Superior temporal gyrus (tissue), 1 donor: ENCODE results near the gene RAD18.

ENCODE experiments used
- DNase-seq: peaks from one replicate; pipeline ENCODE4 v3.0.0-alpha.2; 2016; ENCODE audit errors: extremely low spot score

The RAD18 gene

DNA sequence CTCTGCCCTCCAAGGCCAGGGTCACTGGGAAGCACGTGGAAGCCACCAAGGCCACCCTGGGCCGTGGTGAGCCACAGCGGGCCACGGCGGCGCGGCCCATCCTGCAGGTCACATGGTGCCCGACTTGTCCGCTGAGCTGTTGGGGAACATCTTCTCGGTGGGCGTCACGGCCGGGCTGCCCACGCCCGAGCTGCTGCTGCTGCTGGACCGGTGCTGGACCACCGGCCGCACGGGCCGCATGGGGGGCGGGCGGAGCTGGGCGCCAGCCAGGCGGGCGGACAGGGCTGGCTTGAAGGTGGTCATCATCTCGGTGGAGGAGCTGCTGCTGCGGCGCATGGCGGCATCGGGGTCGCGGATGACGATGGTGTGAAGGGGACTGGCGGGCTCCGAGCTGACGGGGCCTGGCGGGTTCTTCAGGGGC lies 22.1 kb upstream of the RAD18 start:
- DNase-seq, result no peak

DNA sequence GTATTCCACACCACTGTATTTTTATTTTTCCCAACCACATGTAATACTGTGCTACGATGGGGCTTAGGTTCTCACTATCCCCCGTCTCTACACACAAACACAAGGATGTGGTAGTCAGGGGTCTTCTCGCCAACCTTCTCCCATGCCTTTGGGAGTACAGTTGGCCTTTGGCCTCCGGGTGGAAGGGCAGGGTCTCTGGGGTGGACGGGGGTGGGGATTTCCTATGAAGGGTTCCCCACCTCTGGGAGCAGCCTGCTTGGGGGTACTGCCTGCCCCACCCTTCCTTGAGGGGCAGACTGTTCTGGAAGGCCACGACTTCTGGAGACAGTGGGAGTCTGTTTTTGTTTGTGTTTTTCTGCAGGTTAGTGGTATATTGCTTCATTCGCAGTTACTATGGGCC lies 21.3 kb upstream of the RAD18 start:
- DNase-seq, result no peak

DNA sequence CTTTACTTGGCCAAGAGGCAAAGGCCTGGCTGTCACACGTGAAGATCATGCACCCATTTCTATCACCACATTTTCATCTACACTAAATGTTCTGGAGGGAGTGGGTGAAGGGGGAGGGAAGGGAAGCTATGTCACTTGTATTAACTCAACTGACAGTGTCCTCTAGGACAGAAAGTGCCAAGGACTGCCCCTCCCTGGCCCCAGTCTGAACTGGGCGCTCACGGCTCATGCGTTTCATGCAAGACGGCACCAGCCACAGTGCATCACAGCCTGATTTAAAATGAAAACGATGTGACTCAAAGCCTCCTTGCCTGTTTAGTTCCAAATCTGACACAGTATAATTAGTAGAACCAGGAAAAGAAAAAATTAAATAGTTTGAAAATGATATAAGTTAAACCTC lies 20.8 kb upstream of the RAD18 start:
- no peak for DNase-seq

DNA sequence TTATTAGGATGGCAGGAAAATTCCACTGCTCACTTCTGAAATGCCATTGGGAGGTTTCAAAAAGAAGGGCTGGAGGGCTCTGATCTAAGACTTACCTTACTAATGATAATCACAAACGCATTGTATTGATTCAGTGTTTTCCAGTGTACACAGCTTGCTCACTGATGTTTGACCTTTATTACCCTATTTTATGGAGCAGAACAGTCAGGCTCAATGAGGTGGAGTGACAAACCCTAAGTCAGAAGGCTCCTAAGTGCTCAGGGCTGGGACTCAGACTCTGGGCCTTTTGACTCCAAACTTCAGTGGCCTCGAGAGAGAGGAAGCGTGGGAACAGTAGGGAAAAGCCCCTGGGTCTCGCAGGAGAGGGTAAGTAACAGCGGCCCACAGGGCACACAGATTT lies 20.3 kb upstream of the RAD18 start:
- DNase-seq, result no peak

DNA sequence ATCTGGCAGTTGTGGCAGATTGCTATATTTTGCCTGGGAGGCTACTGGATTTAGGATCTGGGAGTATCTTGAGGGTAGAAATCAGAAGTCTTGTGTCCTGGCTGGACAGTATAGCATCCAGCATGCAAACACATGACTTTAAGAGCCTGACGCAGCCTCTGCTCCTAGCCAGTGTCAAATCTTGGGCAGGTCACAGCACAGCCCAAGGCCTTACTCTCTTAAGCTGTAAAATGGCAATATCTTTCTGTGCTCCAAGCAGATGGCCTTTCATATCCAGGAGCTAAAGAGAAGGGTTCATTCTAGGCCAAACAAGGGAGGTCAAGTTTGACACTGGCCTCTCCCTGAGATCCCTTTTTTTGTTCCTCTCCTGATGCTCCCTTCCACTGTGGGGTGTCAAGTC lies 19.8 kb upstream of the RAD18 start:
- no peak for DNase-seq

DNA sequence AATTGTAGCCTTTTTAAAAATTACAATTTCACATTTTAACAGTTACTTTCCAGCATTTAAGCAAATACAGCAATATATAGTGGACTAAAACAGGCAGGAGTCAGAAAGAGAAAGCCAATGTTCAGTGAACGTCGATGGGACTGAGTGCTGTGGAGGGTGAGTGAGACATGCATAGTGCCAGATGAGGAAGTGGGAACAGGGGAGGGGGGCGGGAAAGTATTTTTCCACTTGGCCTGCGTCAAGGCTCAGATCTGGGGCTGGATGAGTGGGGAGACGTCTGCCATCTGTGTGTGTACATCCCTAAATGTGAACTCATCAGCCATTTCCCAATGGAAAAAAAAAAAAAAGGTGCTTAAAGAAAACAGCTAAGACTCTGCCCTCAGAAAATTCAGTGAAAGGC lies 19.2 kb upstream of the RAD18 start:
- peak; percentile 21 for DNase-seq

DNA sequence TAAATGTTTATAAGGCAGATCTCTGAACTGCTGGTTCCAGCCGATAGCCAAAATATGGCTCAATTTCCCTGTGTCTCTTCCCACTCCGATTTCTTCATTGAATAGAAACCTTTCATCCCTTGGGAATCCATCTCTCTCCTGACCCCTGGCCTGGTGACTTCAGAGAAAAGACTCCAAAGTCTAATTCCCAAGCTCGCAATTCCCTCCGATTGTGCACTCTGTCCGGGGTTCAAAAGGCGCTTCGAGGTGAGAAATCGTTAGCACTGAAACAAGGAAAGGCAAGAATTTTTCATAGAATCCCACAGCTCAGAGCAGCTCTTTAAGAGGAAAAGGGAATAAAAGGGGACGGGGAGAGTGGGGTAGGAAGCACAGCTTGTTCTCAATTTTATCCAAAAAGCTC lies 18.4 kb upstream of the RAD18 start:
- no peak for DNase-seq

DNA sequence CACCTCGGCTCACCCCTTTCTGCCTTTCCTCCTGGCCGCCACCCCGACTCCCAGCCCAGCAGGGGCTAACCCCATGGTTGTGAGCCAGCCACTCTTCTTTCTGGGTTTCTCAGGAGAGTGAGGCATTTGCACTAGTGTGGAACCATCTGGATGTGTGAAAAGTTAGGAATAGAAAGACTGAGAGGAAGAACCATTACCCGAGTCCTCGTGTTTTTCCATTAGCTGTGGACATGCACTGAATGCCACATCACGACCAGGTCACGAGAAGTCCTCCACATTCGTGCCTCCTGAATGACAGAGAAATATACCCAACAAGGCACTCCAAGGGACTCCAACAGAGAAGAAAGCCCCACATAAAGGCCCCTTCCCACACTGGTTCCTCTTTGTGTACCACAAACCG lies 18.0 kb upstream of the RAD18 start:
- no peak for DNase-seq

DNA sequence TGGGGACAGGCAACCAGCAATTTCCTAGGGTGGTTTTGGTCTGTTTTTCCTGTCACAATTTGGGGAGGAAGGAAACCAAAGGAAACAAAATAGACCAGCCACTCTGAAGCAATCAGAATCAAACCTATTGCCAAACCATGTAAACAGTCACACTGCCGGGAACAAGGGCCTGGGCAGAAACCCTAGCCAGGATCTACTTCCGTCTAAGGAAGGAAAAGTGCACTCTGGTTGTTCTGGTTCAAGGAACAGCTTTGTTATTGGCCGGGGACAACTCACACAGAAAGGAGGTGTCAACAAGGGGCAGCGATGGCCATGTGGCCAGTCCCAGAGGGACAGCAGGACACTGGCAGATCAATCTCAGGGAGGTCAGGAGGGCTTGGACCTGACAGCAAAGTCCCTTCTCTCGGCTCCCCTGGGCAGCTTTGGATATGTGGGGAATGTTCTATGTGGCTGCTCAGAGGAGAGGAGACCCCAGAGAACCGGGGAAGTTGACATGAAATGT lies 17.5 kb upstream of the RAD18 start:
- no peak for DNase-seq

DNA sequence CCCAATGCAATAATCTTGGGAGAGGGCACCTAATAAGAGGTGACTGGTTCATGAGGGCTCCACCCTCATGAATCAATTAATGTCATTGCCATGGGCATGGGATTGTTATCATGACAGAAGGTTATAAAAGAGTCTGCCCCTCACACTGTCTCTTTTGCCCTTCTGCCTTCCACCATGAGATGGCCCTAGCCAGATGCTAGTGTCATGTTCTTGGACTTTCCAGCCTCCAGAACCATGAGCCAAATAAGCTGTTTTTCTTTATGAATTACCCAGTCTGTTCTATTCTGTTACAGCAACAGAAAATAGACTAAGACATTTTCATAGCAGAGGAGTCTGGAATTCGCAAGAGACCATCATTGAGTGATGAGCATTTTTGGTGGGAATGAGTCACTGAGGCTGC lies 16.0 kb upstream of the RAD18 start:
- DNase-seq, result no peak

DNA sequence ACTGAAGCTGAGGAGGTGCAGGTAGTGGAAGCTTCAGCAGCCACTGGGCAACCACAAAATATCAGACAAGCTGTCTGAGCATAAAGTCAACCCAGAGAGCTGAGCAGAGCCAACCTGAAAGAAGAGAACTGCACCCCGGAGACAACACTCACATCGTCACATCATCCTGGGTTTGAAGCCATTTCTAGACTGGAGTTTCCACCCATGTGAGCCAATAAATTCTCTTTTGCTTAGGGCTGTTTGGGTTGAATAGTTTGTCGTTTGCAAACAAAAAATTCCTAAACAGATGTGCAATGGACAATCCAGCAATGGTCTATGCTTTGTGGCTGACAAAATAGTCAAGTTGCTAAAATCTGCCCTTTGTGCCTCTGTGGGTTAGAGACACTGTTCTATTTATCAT lies 15.3 kb upstream of the RAD18 start:
- no peak for DNase-seq

DNA sequence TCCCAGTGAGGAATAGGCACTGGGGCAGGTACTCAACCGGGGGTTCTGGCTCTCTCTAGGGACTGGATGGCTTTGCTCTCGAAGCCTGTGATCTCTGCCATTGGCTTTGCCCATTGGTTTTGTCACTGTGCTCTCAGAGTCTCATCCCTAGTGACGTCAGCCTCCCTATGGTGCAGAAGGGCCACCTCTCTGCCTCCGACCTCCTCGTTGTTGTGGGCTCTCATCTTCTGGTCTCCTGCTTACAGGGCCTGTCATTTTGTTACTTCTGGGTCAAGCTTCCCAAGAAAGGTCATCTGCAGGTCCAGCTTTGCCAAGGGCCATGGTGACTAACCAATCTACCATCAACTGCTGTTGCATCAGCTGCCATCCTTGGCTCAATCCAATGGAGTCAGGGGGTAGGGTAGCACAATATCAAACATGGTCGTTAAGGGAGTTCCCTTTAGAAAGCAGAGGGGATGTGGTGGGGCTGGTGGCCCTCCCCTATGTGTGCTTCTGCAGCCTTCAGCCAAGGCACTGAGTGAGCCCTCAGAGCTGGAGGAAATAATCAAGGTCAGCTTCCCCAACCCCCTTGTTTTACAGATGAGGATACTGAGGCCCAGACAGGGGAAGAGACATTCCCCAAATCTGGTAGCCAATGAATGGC lies 13.4 kb upstream of the RAD18 start:
- no peak for DNase-seq

DNA sequence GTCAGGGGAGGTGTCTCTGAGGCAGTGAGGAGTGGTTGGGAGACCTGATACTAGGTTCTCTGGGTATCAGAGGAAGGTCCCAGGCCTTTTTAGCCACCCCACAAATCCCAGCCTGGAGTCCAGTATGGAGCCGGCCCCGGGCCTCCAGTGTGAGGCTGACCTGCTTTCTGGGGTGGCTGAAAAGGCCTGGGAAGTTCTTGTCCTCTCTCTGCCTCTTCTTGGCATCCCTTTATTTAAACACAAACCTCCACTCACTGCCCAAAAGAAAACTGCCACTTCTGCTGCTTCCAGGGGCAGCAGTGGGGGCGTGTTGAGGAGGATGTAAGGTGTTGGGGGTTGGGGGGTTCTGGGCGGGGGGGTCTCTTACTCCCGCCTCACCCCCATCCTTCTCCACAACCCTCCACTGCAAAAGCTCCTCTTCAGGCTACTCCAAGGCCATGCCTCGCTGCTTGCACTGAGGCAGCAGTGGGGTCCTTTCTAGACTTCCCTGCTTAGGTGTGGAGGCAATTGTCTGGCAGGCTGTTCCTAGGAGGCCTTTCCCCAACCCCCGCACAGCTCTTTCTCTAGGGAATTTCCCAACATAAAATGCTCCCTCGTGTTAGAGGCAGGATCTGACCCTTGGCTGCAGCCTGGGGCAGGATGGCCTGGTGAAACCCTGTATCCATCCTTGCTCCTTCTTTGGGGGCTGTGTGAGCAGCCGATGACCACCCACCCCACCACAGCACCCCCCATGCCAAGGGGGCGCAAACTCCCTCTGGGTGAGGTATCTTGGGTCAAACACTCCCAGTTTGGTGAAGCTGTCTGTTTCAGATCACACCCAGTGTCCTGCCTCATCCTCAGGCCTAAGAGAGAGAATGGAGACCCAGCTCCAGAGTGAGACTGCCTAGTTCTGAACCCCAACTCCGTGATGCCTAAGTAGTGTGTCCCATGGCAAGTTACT lies 12.1 kb upstream of the RAD18 start:
- DNase-seq, result no peak

DNA sequence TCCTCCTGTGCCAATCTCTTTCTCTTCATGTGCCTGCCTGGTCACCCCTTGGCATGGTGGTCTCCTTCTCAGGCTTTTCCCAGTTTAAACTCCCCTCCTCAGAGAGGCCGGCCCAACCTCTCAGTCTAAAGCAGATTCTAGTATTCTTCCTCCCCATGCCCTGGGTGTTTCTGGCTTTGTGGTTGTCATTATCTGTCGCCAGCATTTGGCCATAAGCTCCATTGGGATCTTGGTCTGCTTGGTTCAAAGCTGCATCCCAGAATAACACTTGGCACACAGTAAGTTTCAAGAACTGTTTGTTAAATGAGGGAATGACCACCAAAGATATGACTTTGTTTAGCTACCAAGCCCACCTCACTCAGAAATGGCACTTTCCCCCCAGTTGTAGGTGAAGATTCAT lies 11.2 kb upstream of the RAD18 start:
- no peak for DNase-seq

DNA sequence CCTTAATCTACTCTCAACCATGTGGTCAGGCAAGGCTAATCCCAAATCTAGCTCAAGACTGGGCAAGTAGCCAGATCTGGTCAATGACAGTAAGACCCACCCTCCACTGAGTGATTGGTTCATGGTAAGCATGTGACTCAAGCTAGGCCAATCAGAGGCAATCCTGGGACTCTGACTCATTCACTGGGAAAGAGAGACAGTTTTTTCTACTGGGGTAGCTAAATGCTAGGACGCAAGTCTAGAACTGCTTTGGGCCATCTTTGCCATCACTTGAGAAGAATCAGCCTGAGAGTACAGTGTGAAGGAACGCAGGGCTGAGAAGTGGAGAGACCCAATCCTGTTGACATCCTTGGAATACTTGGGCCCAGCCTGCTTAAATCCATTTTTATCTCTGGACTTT lies 9.4 kb upstream of the RAD18 start:
- no peak for DNase-seq

DNA sequence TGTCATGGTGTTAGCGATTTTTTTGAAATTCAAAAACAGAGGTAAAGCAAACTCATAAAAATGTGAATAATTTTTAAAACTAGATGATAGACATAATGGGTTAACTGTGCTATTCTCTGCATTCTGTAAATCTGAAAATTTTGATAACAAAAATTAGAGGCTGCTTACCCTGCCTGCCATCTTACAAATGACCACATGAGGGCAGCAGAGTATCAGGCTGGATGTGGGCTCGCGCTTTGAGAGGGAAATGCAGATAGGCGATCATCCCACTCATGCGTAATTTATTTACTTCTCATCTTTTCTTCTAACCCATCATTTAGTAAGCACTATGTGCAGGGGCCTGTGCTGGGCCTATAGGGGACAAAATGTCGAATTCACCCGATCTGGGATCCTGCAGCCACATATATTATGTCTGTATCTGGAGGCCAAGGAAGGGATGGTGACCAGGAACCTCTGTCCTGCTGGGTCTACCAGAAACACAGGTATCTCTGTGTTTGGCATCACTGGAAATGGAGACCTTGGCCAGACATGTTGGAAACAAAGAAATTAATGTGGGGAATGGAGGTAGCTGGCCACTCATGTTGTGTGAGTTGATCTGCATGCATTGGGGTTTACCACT lies 7.8 kb upstream of the RAD18 start:
- DNase-seq, result peak; percentile 91

DNA sequence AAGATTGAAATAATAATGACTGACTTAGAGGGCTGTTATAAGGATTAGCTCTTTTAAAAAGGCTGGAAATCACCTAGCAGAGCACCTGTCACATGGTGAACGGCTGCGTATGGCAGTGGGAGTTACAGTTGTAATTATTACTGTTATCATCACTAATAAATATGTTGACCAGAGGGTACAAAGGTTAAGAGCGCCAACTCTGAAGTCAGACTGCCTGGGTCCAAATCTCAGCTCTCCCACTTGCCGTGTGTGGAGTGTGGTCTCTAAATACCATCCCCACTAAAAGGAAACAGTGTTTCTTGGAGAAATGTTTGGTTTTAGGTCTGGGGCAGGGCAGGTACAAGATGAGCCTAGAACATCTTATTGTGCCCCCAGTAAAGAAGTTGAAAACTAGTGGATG lies 6.0 kb upstream of the RAD18 start:
- no peak for DNase-seq

DNA sequence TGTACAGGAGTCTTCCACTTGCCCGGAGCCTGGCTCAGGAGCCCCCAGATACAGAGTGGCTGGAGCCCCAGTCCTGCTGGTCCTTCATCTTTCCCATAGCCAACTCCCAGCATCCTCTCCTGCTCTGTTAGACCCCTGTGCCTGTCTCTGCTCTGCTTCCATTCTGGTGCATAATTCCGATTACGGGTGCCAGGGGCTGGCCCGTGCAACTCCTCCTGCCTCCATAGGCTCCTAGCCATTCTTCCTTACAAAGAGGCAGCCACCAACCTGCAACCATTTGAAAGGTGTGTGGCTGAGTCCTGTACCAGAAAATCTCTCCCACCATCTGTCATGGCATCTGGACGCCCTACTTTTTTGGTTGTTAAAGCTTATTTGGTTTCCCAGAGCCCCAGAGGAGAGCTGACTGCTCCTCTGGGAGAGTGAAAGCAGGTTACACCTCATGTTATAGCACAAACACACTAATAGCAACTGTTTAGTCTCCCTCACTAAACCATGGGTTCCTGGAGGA lies 5.2 kb upstream of the RAD18 start:
- no peak for DNase-seq

DNA sequence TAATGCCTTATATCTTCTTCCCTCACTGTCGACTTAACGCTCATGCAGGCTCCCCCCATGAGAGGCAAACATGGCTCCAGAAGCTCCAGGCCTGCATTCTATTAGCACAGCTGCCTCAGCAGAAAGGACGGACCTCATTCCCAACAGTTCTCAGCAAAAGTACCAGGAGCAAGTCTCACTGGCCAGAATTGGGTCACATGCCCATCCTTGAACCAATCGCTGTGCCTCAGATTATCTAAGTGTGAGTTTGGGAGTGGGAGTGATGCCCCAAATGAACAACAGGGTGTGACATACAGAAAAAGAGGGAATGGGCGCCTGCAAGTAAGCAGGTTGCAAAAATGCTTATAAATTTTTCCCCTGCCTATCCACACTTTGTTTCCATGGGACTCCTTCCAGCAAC lies 4.3 kb upstream of the RAD18 start:
- DNase-seq, result no peak

DNA sequence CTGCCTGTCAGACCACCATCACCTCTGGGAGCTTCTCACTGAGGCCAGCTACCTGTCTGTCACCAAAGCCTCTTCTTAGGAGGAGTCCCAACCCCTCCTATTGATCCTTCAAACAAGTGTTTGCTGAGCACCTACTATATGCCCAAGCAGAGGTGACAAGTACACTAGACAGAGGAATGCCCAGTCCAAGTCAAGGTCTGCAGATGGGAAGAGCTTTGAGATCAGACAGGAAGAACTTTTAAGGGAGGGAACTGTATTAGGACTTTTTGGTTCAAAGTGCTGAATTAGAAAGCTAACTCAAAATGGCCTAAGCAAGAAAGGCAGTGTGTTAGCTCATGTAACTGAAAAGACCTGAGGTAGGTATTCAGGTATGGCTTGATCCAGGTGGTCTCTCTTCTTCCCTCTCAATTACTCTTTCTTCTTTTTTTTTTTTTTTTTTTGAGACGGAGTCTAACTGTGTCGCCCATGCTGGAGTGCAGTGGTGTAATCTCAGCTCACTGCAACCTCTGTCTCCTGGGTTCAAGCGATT lies 3.6 kb upstream of the RAD18 start:
- DNase-seq, result no peak

DNA sequence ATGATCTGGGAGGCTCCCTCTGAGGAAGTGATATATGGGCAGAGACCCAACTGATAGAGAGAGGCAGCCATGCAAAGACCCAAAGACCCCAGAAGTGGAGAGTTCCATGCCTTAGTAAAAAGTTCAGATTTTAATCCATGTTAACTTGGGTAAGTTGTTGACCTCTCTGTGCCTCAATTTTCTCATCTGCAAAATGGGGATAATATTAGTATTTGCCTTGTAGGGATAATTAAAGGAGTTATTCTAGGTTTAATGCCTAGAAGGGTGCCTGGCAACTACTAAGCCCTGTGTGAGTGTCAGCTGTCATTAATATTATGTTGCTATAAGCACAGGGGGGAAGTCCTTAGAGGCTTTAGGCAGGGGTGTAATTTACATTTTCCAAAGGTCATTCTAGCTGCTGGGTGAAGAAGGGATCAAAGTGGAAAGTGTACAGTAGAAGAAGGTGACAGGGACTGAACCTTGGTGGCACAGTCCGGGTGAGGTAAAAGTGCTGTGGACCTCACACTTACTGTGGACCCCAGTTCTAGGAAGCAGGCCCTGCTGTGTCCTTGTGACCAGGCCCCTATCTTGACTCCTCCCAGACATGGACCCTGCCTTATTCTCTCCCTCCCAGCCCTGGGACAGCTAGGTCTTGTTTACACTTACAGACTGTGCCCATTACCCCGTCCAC lies 3.0 kb upstream of the RAD18 start:
- DNase-seq, result no peak
